ENCODE results near the gene ABCC4.
A peak's percentile ranks its signal among the peaks of the same experiment; 100 is the strongest.

ABCC4 gene

GRCh38 chr13:95258619-95259194, 42.5 kb downstream of the ABCC4 start:
- no peak for DNase-seq (ENCODE audit: low spot score)

GRCh38 chr13:95258098-95258497, 43.2 kb downstream of the ABCC4 start:
- no peak for DNase-seq (ENCODE audit: low spot score)

GRCh38 chr13:95256091-95256490, 45.2 kb downstream of the ABCC4 start:
- peak; percentile 11 for DNase-seq (ENCODE audit: low spot score)

- no peak for DNase-seq (ENCODE audit: low spot score)
Observed at GRCh38 chr13:95255072-95255732, 46.0 kb downstream of the ABCC4 start.

GRCh38 chr13:95254339-95254738, 46.9 kb downstream of the ABCC4 start:
- no peak for DNase-seq (ENCODE audit: low spot score)

GRCh38 chr13:95253033-95253432, 48.2 kb downstream of the ABCC4 start:
- DNase-seq (ENCODE audit: low spot score), result no peak

GRCh38 chr13:95251641-95252040, 49.6 kb downstream of the ABCC4 start:
- DNase-seq (ENCODE audit: low spot score), result no peak

GRCh38 chr13:95250961-95251360, 50.3 kb downstream of the ABCC4 start:
- no peak for DNase-seq (ENCODE audit: low spot score)

GRCh38 chr13:95248953-95249352, 52.3 kb downstream of the ABCC4 start:
- DNase-seq (ENCODE audit: low spot score), result no peak

- DNase-seq (ENCODE audit: low spot score), result no peak
Observed at GRCh38 chr13:95247852-95248251, 53.4 kb downstream of the ABCC4 start.

- DNase-seq (ENCODE audit: low spot score), result no peak
Observed at GRCh38 chr13:95247171-95247570, 54.1 kb downstream of the ABCC4 start.

GRCh38 chr13:95246292-95247082, 54.8 kb downstream of the ABCC4 start:
- no peak for DNase-seq (ENCODE audit: low spot score)

- DNase-seq (ENCODE audit: low spot score), result no peak
Observed at GRCh38 chr13:95245071-95245470, 56.2 kb downstream of the ABCC4 start.

- no peak for DNase-seq (ENCODE audit: low spot score)
Observed at GRCh38 chr13:95243207-95243606, 58.0 kb downstream of the ABCC4 start.

GRCh38 chr13:95241321-95241720, 59.9 kb downstream of the ABCC4 start:
- no peak for DNase-seq (ENCODE audit: low spot score)

- DNase-seq (ENCODE audit: low spot score), result no peak
Observed at GRCh38 chr13:95239283-95239682, 62.0 kb downstream of the ABCC4 start.

- no peak for DNase-seq (ENCODE audit: low spot score)
Observed at GRCh38 chr13:95237310-95237870, 63.9 kb downstream of the ABCC4 start.

GRCh38 chr13:95236774-95237173, 64.5 kb downstream of the ABCC4 start:
- DNase-seq (ENCODE audit: low spot score), result no peak

- DNase-seq (ENCODE audit: low spot score), result no peak
Observed at GRCh38 chr13:95235974-95236373, 65.3 kb downstream of the ABCC4 start.

- DNase-seq (ENCODE audit: low spot score), result no peak
Observed at GRCh38 chr13:95235199-95235756, 66.0 kb downstream of the ABCC4 start.

- no peak for DNase-seq (ENCODE audit: low spot score)
Observed at GRCh38 chr13:95234242-95234641, 67.0 kb downstream of the ABCC4 start.

GRCh38 chr13:95233026-95233635, 68.1 kb downstream of the ABCC4 start:
- DNase-seq (ENCODE audit: low spot score), result no peak

Measured in COLO829 (cell line).